DND-41 (cell line): ENCODE results near the gene C10orf90.

Experiments
- EZH2 ChIP-seq: IDR thresholded peaks from 3 replicates; pipeline ENCODE4 v1.6.1; 2012; ENCODE audit warnings: borderline replicate concordance, low read depth, mild to moderate bottlenecking, moderate library complexity, low read length, inconsistent platforms; ENCODE audit not compliant: severe bottlenecking
- TF ChIP-seq, protein P1 (sequence below): IDR thresholded peaks from 2 replicates; pipeline ENCODE4 v1.5.1; 2012; ENCODE audit warnings: borderline replicate concordance, low read length, moderate library complexity, mild to moderate bottlenecking; ENCODE audit not compliant: poor library complexity, severe bottlenecking; ENCODE audit errors: extremely low read depth

DNA sequence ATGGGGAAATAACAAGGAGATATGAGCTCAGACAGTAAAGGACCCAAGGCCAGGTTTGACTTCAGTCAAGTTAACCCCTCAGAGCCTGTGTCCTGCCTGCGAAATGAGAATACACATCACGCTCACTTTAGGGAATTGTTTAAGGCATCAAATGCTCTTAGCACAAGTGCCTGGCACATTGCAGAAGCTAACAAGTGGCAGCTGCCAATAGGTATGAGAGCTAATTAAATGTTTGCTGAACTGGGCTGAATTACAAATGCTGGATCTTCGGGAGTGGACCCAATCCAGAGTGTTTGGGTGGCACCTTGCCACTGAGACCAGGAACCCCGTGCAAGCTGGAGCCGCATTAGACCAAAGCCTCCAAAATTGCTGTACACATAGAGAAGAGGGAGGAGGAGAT is 136.8 kb downstream of the C10orf90 start:
- TF ChIP-seq, protein P1, sequence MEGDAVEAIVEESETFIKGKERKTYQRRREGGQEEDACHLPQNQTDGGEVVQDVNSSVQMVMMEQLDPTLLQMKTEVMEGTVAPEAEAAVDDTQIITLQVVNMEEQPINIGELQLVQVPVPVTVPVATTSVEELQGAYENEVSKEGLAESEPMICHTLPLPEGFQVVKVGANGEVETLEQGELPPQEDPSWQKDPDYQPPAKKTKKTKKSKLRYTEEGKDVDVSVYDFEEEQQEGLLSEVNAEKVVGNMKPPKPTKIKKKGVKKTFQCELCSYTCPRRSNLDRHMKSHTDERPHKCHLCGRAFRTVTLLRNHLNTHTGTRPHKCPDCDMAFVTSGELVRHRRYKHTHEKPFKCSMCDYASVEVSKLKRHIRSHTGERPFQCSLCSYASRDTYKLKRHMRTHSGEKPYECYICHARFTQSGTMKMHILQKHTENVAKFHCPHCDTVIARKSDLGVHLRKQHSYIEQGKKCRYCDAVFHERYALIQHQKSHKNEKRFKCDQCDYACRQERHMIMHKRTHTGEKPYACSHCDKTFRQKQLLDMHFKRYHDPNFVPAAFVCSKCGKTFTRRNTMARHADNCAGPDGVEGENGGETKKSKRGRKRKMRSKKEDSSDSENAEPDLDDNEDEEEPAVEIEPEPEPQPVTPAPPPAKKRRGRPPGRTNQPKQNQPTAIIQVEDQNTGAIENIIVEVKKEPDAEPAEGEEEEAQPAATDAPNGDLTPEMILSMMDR = no peak
- TF ChIP-seq EZH2 = no peak
